DMS53 (cell line): Measurements from ENCODE around the gene AKR1C4.
"Not testable (repeated sequence)": the region's sequence is repeated elsewhere in the genome, so short reads cannot be mapped to it uniquely, and the experiment has no call there.

Experiments used
- DNase-seq: peaks from one replicate; lab custom pipeline; 2025; lab: John Stamatoyannopoulos, UW

Gene AKR1C4

DNA sequence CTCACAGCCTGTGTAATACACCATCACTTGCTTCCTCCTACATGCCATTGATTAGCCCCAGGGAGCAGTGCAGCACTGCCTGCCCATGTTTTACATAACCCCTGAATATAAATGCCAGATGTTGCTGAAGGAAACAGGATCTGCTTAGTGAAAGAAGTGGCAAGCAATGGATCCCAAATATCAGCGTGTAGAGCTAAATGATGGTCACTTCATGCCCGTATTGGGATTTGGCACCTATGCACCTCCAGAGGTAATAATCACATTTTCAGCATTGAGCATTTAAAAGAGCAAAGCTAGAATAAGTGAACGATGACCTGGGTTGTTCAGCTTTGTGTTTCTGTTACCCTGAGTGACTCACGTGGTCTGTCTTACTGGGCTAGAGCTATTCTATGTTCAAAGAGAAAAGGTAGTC lies at the start of gene AKR1C4:
Gene AKR1C4 (plus strand): TSS at position 136 of the 412 bp plus-strand sequence. CDS start 31 bp downstream, at position 167.
- DNase-seq, result peak; percentile 59

DNA sequence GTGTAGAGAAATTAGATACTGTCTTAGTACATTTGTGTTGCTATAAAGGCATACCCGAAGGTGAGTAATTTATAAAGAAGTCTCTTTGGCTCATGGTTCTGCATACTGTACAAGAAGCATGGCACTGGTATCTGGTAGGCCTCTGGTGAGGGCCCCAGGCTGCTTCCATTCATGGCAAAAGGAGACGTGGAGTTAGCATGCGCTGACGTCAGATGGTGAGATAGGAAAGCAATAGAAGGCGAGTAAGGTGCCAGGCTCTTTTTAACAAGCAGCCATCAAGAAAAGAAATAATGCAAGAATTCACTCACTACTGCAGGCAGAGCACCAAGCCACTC lies 49.8 kb upstream of the AKR1C4 start:
- DNase-seq, result no peak

- DNase-seq, result no peak
Measured at GRCh38 chr10:5147255-5147980, 49.2 kb upstream of the AKR1C4 start.

DNA sequence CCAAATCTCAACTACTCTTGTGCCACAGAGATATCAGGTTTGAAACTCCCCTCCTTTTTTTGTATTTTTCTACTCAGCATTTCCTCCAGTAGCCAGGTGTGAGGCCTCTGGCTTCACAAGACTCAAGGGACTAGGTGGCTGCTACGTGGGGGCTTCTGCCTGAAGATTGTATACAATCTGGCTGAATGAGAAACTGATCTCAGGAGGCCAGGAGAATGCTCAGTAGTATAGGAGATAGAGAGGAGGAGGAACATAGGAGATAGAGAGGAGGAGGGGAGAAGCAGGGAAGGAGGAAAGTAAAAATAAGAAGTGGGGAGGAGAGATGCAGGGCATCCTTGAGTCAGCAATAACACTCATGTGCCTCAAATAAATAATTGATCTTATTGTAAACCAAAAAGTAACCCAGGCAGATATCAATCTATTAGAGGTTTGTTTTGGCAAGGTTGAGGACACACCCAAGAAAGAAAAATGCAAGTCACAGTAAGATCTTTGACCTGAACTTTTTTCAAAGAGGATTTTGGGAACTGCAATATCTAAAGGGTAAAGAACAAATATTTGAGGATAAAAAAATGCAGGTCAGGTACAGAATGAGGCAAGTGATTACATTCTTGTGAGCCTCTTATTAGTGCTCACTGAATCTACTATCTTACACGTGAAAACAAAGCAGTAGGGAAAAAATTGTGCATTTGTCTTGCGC lies 48.5 kb upstream of the AKR1C4 start:
- no peak for DNase-seq

GRCh38 chr10:5148678-5149032 lies 48.0 kb upstream of the AKR1C4 start:
- no peak for DNase-seq

- no peak for DNase-seq
Measured at GRCh38 chr10:5151076-5151475, 45.6 kb upstream of the AKR1C4 start.

- DNase-seq, result no peak
Measured at GRCh38 chr10:5155951-5156350, 40.7 kb upstream of the AKR1C4 start.

GRCh38 chr10:5157501-5157900 lies 39.1 kb upstream of the AKR1C4 start:
- DNase-seq, result no peak

GRCh38 chr10:5159126-5159525 lies 37.5 kb upstream of the AKR1C4 start:
- no peak for DNase-seq

GRCh38 chr10:5163487-5163886 lies 33.1 kb upstream of the AKR1C4 start:
- no peak for DNase-seq

GRCh38 chr10:5165738-5166137 lies 30.9 kb upstream of the AKR1C4 start:
- peak; percentile 36 for DNase-seq

DNA sequence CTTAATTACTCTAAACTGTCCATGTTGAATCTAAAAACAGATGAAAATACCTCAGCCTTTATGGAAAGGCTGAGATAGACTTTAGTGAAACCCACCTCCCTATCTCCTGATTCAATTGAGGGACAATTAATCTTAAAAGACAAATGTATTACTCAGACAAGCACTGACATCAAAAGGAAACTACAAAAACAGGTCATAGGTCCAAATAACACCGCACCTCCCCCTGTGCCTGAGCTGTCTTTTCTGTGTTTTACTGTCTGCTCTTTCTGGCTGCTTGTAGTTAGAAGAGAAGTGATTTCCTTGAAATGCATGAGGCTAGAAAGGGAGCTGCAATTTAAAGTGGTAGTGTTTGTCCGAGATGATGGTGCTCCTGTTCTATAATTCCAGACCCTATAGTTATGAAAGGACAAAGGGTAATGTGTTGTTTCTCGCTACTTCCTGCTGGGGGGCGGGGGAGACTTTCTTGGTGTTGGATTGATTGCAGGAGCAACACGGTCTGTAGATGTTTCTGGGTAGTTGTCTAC lies 27.7 kb upstream of the AKR1C4 start:
- DNase-seq, result no peak

DNA sequence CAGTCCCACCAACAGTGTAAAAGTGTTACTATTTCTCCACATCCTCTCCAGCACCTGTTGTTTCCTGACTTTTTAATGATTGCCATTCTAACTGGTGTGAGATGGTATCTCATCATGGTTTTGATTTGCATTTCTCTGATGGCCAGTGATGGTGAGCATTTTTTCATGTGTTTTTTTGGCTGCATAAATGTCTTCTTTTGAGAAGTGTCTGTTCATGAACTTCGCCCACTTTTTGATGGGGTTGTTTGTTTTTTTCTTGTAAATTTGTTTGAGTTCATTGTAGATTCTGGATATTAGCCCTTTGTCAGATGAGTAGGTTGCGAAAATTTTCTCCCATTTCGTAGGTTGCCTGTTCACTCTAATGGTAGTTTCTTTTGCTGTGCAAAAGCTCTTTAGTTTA lies 21.1 kb upstream of the AKR1C4 start:
- not testable (repeated sequence) for DNase-seq

GRCh38 chr10:5180503-5180902 lies 16.1 kb upstream of the AKR1C4 start:
- DNase-seq, result not testable (repeated sequence)

DNA sequence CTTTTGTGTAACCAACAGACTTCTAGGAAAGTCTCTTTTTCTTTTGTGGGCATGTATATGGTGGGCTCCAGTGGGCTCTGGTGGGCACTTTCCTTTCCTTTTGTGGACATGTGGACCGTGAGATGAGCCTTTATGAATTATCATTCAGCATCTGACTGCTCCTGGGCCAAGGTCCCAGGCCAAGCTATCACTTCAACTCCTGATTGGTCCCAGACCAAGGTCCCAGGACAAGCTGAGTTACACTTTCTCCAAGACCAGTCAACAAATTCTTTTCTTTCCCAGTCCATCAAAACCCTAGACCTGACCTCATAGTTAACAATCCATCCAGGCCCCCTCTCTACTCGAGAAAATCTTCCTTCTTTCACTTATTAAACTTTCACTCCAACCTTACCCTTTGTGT lies 12.7 kb upstream of the AKR1C4 start:
- DNase-seq, result no peak

DNA sequence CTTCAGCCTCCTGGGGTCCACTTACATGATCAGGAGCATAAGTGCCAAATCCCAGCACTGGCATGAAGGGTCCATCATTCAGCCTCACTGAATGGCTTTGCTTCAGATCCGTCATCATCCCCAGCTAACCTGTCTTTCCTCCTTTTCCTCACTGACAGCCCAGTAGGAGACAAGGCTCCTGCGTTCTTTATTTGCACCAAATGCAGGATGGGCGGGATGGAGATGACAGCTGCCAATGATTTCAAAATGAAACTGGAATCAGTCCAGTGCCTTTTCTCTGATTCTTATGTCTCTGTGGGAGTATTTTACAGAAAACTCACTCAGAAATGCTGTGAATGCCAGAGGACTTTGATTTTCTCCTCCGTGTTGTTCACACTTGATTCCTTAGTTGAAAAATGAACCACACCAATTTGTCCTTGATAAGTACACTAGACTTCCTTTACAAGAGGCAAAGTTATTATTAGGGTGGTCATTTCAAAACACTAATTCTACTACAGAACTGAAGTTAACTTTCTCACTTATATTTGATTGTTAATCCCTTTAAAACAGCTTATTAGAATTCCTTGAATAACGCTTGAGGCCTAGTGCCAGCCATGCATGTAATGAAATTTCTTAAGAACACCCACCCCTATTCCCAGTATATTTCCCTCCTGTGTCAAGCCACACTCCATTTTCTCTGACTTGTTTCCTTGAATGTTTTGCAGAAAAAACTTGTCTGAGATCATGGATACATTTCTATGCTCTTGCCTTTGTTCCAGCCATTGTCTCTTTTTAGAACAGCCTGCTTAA lies 11.5 kb upstream of the AKR1C4 start, which contains the start of gene AKR1C8:
Gene AKR1C8 (minus strand): TSS at position 164 of the 789 bp plus-strand sequence. CDS start 46 bp downstream, at position 118.
- DNase-seq, result no peak

- no peak for DNase-seq
Measured at GRCh38 chr10:5187867-5188266, 8.8 kb upstream of the AKR1C4 start.

DNA sequence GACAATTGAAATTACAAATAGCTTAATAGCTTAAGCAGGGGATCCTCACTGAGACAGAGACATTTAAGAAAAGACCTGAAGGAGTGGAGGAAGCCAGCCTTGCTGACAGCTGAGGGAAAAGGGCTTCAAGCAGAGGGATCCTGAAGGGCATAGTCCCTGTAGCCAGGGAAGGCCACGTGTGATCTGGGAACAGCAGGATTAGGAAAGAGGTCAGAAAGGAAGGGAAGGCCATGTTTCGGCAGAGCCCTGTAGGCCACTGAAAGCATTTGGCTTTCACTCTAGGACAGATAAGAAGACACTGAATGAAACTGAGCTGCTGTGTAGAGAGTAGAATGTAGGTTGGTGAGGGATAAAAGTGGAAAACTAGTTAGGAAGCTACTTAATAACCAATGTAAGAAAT lies 8.3 kb upstream of the AKR1C4 start:
- no peak for DNase-seq

DNA sequence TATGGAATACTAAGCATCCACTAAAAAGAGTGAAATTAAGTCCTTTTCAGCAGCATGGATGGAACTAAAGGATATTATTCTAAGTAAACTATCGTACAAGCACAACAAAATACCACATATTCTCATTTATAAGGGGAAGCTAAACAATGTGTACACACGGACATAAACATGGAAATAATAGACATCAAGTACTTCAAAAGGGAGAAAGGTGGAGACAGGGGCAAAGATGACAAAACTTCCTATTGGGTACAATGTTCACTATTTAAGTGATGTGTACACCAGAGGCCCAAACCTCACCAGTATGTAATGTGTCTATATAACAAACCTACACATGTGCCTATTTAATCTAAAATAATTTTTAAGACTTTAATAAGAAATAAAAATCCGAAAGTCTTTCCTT lies 2.2 kb upstream of the AKR1C4 start:
- DNase-seq, result no peak

DNA sequence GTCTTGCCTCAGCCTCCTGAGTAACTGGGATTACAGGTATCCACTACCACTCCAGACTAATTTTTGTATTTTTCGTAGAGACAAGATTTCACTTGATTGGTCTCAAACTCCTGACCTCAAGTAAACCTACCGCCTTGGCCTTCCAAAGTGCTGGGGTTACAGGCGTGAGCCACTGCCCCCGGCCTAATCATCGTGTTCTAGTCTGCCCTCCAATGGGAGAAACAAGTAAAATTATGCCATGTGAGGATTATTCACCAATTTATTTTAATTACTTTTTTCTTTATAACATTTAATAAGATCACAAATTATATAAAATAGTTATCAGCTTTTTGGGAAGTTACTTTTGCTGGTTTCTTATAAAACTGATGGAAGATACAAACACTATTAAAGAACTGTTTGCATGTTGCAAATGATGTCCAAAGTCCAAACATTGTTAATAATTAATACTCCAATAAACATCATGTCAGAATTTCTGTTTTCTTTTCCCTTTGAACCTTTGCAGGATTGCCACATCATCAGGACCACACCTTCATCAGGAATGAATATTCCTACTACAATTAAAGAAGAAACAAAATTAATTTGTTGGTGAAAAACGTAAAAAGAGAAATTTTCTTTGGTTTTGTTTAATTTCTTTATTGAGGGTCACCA lies 786 bp upstream of the AKR1C4 start:
- DNase-seq, result peak; percentile 61

- DNase-seq, result no peak
Measured at GRCh38 chr10:5198386-5198785, 1.7 kb downstream of the AKR1C4 start.

GRCh38 chr10:5199398-5199797 lies 2.8 kb downstream of the AKR1C4 start:
- DNase-seq, result peak; percentile 31
